GM18499 (cell line): ENCODE results near the gene FOXJ3.

ENCODE experiments used
- ATAC-seq: cut with Tn5 transposase; IDR thresholded peaks from one replicate; pipeline ENCODE4 v1.9.1; 2021; ENCODE audit warnings: moderate number of reproducible peaks; ENCODE audit not compliant: insufficient read depth, unreplicated experiment

Gene FOXJ3

DNA sequence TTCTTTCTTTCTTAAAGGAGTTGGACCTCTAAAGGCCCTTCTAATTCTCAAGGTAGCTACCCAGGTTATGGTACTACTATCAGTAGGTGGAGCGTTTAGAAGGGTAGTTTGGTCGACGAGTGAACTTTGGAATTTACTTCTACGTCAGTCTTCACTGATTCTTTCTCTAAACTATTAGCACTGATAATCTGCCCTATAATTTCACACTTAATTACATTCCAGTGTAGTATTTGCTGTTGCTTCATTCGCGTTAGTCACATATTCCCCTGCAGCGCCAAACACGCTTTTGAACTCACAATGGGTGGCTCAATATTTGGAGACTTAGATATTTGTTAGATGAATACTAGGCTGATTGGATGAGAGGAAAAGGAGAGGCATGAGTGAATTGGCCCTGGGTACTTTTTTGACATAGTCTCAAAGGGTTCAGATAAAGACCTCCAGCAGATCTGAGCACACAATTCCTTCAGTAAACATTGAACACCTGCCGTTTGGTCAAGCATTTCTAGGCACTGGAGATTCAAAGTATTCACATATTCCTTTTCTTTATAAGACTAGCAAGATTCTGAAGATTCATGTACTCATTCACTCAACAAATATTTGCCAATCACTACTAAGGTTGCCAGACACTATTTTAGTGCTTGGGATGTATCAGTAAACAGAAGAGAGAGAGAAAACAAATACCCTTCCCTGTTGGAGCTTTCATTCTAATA lies 929 bp upstream of the FOXJ3 start:
- ATAC-seq: no peak

DNA sequence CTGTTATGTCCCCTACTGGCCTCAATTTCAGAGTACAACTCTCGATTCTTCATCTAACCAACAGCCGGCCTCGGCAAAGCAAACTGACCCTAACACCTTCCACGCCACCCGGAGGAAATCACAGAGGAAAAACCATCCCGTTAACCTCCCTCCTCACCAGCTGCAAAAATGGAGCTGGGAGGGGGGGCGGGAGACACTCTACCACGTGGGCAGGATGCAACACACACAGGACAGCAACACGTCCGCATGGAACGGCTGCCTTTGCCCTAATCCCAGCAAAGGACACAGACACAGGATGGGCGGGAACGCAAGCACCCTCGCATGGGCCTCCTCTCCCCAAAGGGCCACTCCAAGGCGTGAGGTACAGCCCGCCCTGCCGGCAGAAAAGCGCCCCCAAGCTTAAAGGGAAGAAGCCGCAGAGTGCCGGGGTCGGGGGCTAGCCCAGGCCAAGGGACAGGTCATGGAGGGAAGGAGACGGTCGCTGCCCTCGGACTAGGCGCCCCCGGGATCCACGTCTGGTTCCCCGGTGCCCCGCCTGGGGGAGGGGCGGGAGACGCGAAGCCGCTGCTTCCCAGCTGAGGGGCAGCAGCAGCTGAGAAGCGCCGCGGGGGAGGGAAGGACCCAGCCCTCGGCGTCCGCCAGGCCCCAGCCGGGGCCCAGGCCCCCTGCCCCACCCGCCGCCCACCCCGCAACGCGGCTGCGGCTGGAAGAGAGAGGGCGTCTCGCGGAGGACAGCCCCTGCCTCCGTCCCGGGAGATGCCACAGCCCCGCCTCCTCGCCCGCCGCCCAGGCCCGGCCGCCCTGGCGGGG lies 590 bp downstream of the FOXJ3 start:
- peak; percentile 31 for ATAC-seq

DNA sequence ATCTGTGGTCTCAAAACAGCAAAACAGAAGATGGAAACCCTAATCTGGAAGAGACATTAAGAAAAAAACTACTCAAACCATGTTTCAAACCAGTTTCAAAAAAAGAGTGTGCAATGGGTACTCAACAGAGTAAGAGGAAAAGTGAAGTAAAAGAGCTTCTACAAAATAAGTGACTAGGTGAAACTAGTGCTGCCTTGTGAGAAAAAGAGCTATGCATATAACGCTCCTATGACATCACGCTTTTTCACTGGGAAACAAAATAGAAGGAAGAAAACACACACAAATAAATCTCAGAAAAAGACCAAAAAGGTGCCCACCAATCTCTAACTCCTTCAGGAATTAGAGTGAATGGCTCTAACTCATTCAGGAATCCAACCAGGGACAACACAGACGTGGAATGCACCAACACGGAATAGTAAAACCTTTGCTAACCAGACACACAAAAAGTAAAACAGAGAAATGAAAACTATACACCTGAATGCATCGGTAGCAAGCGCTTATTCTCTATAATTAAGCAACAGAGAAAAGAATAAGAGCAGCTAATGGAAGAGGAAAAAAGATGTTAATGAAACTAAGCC lies 1.3 kb downstream of the FOXJ3 start:
- no peak for ATAC-seq

DNA sequence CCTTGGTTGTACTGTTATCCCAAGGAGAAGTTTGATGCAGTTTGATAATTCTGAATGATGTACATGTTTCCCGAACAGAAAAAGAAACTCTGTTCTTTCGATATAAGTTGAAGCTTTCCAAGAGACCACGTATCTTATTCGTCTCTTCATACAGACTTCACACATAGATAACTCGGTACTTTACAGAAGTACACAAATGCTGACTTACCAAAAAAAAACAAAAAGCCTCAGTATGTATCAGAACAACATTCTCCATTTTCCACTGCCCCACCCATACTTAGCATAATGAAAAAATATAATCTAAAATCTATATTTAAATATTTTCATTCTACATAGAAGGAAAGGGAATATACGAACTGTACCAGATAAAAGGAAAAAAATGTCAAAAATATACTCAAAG lies 2.2 kb downstream of the FOXJ3 start:
- ATAC-seq: no peak

DNA sequence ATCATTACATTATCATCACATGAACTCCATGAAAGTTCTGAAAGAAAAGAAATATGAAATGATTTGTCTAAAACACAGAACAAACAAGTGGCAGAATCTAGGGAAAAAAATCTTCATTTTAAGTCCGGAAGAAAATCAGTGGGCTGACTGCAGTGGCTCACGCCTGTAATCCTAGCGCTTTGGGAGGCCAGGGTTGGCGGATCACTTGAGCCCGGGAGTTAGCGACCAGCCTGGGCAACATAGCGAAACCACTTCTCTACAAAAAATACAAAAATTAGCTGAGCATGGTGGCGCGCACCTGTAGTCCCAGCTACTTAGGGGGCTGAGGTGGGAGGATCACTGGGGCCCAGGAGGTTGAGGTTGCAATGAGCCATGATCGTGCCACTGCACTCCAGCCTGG lies 4.8 kb downstream of the FOXJ3 start:
- ATAC-seq: no peak

DNA sequence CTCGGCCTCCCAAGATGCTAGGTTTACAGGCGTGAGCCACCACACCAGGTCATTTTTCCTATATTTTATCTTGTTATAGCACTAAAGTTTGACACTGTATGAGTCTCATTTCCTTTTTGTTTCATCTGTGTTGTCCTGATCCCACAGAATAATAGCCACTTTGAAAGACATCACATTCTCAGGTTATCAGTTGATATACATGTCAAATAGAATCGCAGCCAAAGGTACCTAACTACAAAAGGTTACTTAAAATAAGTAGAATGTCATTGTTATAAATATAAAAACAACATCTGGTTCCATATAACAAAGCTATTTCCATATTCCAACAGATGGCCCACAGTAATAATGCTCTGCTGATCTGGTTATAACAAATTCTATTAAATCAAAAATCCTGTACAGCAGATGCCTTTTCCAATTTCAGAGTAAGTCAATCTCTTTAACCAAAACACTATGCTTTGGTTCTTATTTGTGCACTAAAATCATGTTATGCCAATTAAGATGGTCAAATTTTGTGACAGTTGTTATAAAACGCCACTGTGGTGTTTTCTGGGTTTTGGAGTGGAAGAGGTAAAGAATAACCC lies 6.0 kb downstream of the FOXJ3 start:
- ATAC-seq: no peak

DNA sequence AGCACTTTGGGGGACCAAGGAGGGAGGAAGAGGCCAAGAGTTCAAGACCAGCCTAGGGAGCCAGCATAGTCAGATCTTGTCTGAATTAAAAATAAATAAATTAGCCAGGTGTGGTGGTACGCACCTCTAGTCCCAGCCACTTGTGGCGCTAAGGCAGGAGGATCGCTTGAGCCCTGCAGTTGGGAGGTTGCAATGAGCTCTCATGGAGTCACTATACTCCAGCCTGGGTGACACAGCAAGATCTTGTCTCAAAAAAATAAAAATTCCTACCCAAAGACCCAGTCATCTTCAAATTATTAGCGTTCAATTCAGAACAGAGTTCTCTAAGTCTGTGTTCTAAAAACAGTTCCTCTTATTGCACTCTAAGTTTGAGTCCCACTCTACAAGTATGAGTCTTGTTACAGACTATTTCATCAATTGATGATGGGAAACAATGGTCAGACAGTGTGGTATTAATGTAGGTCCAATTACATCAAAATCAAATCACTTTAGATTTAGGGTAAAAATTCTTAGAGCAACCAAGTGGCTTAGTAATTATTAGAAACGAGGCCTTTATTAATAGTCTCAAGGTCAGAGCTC lies 6.9 kb downstream of the FOXJ3 start:
- no peak for ATAC-seq

DNA sequence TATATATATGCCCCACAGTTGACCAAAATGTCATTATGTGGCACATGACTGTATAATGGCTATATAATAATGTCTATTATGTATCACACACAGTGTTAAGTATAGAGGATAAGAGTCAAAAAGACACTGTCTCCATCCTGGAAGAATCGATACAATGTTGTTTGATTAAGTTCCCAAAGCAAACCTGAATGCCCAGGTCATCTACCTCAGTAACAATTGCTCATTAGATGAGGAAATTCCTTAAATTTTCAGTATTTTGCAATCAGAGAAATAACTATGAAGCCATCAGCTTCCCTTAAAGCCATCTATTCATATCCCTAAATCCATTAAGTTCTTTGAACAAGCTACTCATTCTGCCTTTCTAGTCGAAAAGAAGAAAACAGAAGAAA lies 10.0 kb downstream of the FOXJ3 start:
- no peak for ATAC-seq

DNA sequence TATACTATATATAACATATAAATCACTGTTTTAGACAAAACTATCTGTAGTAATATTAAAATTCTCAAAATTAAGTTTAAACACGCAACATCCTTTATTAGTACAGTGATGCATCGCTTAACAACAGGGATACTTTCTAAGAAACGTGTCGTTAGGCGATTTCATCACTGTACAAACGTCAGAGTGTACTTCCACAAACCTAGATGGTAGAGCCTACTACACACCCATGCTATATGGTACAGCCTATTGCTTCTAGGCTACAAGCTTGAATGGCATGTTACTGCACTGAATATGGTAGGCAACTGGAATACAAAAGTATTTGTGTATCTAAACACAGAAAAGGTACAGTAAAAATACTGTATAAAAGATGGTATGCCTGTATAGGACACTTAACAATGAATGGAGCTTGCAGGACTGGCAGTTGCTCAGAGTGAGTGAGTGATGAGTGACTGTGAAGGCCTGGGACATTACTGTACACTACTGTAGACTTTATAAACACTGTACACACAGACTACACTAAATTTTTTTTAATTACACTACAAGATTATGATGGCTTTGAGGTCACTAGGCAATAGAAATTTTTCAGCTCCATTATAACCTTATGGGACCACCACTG lies 10.5 kb downstream of the FOXJ3 start:
- ATAC-seq: no peak

DNA sequence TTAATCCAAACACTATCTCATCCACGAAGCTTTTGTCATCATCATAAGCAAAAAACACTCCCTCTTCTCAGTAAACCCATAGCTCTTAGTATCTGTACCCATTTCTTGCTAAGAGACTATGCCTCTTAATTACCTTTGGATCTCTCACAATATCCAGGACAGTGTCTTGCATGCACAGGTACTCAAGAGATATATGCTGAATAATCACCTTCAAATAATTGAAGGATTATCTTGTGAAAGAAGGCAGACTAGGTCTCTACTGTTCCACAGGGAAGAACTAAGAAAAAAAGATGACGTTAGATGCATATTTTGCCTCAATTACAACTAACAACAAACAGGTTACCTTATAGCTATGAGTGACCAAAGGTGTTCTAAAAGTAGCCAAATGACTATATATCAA lies 11.5 kb downstream of the FOXJ3 start:
- ATAC-seq: no peak

DNA sequence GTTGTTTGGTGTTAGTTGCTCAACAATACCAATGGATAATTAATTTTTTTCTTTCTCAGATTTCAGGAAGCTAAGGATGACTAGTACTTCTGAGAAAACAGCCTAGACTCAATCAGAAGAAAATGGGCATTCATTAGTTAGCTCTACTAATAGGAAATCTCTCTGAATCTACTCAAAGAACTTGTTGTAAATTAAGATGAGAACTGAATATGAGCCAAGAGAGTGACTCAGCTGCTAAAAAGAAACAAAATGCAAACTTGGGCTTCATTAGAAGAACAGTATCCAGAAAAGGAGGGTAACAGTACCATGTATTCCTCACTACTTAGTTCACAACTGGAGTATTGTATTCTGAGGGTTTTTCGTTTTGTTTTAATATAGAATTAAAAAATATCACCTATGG lies 12.5 kb downstream of the FOXJ3 start:
- no peak for ATAC-seq

DNA sequence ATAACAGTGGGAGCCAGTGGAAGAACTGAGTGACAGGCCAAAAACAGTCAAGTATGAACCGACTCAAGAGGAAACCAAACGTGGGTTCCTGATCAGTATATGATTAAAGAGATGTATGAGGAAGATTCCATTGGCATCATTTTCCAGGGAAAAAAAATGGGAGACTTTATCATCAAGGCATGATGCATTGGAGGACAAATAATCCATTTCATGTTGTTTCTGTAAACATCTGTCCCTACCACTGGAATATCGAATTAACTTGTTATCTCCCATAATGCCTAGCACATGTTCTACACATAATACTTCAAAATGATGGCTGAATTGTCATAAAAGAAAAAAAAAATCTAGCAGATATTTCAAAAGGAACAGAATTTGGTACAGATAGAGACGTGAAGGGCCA lies 13.3 kb downstream of the FOXJ3 start:
- no peak for ATAC-seq

DNA sequence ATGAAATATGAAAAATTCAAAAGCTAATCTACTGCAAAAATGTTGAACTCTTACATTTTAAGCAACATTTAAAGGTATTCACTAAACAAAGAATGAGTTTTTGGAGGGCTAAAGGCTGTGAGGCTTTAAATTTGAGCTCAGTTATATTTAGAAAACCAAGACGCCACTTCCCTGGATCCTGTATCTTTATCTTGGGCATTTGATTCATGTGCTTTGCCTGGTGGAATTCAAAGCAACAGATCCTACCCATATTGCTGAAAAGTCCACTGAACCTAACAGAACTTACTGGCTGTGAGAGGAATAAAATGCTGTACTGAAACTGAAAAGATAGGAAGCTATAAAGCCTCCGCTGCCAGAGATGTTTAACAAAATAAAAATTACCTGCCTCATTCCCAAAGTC lies 14.3 kb downstream of the FOXJ3 start:
- ATAC-seq: no peak

DNA sequence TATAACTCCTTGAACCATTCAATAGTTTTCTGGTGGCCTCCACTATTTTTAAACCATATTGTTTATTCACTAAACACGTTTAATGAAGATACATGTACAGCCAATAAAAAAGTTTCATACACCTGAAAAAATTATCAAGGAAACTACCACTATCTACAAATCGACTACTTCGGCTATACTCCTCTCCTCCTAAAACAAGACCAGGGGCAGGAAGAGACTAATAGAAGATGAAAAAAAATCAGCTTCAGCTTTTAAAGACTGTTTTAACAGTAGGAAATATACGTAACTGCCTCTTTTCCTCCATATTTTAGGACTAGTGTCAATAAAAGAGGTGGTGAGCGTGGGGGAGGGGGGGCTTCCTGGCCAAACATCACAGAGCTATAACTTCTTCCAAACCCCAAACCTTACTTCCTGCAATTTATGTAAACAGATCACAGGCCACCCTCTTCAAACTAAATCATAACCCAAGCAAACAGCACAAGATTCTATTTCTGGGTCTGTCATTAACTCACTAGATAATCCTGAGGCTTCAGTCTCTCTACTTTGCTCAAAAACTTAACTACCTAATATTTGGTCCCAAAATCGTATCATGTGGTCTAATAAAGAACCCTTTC lies 15.1 kb downstream of the FOXJ3 start:
- no peak for ATAC-seq

DNA sequence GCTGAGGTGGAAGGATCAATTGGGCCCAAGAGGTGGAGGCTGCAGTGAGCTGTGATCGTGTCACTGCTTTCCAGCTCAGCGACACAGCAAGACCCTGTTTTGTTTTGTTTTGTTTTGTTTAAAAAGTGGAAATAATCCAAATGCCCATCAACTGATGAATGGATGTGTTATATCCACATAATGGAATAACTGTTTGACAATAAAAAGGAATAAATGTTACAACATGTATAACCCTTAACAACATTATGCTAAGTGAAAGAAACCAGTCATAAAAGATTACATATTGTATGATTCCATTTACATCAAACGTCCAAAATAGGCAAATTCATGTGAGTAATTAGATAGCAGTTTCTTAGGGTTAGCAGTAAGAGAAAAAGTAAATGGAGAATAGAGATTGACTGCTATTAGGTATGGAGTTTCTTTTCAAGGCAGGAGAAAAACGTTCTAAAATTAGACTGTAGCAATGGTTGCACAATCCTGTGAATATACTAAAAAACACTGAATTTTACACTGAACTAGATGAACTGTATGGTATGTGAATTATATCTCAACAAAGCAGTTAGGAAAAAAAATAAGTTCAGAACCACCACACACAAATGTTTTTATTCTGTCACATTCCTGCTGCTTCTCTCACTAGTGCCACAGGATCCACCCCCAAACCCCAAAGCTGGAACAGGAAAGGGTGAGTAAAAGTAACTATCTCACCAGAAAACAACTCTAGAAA lies 15.7 kb downstream of the FOXJ3 start:
- ATAC-seq: no peak

DNA sequence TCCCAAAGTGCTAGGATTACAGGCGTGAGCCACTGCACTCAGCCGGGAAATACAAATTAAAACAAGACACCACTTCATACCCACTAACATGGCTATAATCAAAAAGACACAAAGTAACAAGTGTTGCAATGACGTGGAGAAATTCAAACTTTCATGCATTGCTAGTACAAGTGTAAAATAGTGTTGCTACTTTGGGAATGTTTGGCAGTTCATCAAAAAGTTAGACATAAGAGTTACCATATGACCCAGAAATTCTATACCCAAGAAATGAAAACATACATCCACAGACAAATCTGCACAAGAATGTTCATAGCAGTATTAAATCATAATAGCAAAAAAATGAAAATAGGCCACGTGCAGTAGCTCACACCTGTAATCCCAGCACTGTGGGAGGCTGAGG lies 16.4 kb downstream of the FOXJ3 start:
- ATAC-seq: no peak

DNA sequence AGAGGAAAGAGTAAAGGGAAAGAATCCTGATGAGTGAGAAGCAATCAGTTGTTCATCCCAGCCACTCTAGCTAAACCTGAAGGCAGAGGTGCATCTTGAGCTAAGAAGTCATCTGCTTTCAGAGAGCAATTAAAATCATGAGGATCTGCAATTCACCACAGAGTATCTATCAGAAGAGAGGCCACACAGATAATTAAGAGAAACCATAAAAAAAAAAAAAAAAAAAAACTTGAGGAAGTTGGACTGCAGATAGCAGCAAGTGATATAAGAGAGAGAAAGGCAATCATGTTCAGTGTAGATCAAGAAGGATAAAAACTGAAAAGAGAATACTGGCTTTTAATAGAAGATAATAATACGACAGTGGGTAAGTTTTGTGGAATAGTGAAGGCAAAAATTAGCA lies 17.7 kb downstream of the FOXJ3 start:
- ATAC-seq: no peak

DNA sequence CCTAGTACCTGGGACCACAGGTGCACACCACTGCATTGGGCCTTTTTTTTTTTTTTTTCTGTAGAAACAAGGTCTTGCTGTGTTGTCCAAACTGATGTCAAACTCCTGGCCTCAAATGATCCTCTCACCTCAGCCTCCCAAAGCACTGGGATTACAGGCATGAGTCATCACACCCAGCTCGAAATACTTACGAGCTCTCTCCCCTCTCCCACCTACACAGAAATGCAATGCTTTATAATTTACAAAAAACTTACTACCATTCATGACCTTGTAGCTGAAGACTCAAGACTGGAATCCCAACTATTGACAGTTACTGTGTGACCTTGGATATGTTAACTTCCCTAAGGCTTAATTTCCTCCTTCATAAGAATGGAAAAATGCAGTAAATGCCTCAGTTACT lies 18.7 kb downstream of the FOXJ3 start:
- ATAC-seq: no peak

DNA sequence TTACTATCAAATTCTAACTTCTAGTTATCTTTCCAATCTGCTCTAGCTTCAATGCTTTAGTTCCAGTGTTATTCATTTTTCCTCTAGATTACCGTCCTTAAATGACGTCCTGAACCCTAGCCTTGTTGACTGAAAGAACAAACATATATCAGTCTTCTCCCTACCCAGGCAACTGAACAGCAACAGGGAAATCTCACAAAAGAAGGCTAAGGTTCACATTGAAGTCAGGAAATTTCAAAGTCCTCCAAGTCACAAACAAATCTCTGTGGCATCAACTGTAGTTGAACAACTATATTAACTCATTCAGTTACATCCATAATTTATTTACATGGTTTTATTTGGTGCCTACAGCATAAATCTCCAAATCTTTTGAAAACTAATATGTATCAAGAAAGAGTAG lies 19.5 kb downstream of the FOXJ3 start:
- no peak for ATAC-seq

DNA sequence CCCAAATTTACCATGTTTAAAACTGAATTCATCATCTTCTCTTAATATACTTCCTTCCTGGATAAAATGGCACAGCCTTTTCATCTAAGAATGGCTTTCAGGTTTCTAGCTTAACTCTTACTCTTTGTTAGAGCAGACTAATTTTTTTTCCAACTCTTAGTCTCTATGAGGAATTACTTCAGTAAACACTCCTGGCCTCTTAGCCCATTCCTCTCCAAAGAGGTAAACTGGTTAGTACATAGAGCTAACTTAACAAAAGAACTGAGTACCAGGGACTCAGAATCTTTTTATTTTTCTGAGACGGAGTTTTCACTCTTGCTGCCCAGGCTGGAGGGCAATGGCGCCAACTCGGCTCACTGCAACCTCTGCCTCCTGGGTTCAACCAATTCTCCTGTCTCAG lies 21.1 kb downstream of the FOXJ3 start:
- ATAC-seq: no peak
